ENCODE data around the gene TNKS1BP1.

TNKS1BP1 gene

GRCh38 chr11:57332694-57333440, 8.1 kb upstream of the TNKS1BP1 start:
- DNase-seq (ENCODE audit: low spot score), result no peak

GRCh38 chr11:57331720-57332119, 7.0 kb upstream of the TNKS1BP1 start:
- no peak for DNase-seq (ENCODE audit: low spot score)

GRCh38 chr11:57330029-57330428, 5.3 kb upstream of the TNKS1BP1 start:
- DNase-seq (ENCODE audit: low spot score), result no peak

GRCh38 chr11:57327721-57328120, 3.0 kb upstream of the TNKS1BP1 start:
- no peak for DNase-seq (ENCODE audit: low spot score)

GRCh38 chr11:57325735-57326048, 940 bp upstream of the TNKS1BP1 start:
- DNase-seq (ENCODE audit: low spot score), result no peak

- DNase-seq (ENCODE audit: low spot score), result no peak
These were observed 432 bp downstream of the TNKS1BP1 start for GRCh38 chr11:57324154-57324885.

GRCh38 chr11:57323855-57324153, 948 bp downstream of the TNKS1BP1 start:
- no peak for DNase-seq (ENCODE audit: low spot score)

GRCh38 chr11:57323167-57323854, 1.4 kb downstream of the TNKS1BP1 start:
- DNase-seq (ENCODE audit: low spot score), result no peak

- no peak for DNase-seq (ENCODE audit: low spot score)
These were observed 2.2 kb downstream of the TNKS1BP1 start for GRCh38 chr11:57322256-57323166.

- no peak for DNase-seq (ENCODE audit: low spot score)
These were observed 3.1 kb downstream of the TNKS1BP1 start for GRCh38 chr11:57321388-57322255.

- no peak for DNase-seq (ENCODE audit: low spot score)
These were observed 3.9 kb downstream of the TNKS1BP1 start for GRCh38 chr11:57320719-57321387.

GRCh38 chr11:57320067-57320718, 4.6 kb downstream of the TNKS1BP1 start:
- DNase-seq (ENCODE audit: low spot score), result no peak

GRCh38 chr11:57318178-57318577, 6.6 kb downstream of the TNKS1BP1 start:
- DNase-seq (ENCODE audit: low spot score), result no peak

GRCh38 chr11:57316017-57316416, 8.7 kb downstream of the TNKS1BP1 start:
- no peak for DNase-seq (ENCODE audit: low spot score)

GRCh38 chr11:57315491-57315890, 9.3 kb downstream of the TNKS1BP1 start:
- DNase-seq (ENCODE audit: low spot score), result no peak

- no peak for DNase-seq (ENCODE audit: low spot score)
These were observed 10.4 kb downstream of the TNKS1BP1 start for GRCh38 chr11:57314221-57314973.

GRCh38 chr11:57313788-57314135, 11.0 kb downstream of the TNKS1BP1 start:
- no peak for DNase-seq (ENCODE audit: low spot score)

- no peak for DNase-seq (ENCODE audit: low spot score)
These were observed 11.5 kb downstream of the TNKS1BP1 start for GRCh38 chr11:57313071-57313787.

- no peak for DNase-seq (ENCODE audit: low spot score)
These were observed 12.2 kb downstream of the TNKS1BP1 start for GRCh38 chr11:57312511-57313021.
